CD4-positive, alpha-beta T cell treated with Interleukin-15 for 4 hours (primary cell): Measurements from ENCODE around the gene ARHGEF33.
A peak's percentile ranks its signal among the peaks of the same experiment; 100 is the strongest.

Experiments
- DNase-seq: peaks from one replicate; pipeline ENCODE4 v3.0.0-alpha.2; 2020; ENCODE audit warnings: low spot score

The ARHGEF33 gene

DNA sequence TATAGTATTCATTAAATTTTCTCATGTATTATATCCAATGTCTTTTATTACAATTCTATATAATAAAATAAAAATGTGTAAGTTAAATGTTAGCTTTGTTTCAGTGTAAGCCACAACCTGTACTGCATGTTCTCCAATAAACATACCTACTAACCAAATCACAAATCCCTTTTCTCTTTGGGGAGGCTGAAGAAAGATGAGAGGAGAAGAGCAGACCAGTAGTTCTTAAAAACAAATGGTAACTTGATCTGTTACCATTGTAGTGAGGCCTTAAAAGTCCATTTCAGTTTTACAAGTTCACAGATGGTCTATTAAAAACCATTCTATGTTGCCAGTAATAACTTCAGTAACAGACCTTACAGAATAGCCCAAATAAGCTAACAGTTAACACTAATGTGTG is 130.7 kb downstream of the ARHGEF33 start:
- DNase-seq = no peak

DNA sequence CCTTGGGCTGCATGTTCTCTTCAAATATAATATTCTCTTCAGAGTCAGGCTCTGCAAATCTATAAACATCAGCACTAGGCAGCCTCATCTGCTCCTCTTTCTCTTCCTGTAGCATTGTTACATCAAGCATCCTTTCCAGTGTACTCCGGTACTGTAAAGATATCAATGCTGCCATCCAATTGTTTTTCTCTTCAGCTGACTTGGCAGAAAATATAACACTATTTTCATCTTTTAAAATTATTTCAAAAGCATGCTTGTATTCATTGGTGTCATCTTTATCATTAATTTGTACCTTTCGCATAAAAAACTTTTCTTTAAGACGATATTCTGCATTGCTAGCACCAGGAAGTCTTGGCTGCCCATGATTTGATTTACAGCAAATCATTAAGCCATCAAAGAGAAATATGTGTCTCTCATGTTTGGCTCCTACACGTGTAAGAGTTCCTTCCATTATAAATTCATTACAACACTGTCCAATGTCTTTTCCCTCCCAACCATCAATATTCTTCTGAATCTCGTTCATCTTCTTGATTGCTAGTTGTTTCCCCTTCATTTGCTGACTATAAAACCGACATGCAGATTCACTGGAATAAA is 133.1 kb downstream of the ARHGEF33 start:
- no peak for DNase-seq

DNA sequence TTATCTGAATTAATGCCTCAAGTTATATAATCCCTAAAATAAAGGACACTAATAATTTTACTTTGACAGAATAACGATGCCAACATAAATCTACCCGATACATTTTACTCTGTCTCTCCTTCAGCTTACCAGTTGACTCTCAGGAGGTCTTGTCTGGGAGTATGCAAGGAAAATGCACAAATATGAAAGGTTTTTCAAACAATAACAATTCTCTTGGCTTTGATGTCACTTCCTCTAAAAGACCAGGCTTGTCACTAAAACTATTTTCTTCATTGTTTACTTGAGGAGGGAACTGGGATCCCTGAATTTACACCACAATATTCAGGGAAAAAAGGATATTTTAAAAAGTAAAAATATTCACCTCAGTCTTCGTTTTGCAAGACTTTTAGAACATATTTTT is 134.0 kb downstream of the ARHGEF33 start:
- no peak for DNase-seq

DNA sequence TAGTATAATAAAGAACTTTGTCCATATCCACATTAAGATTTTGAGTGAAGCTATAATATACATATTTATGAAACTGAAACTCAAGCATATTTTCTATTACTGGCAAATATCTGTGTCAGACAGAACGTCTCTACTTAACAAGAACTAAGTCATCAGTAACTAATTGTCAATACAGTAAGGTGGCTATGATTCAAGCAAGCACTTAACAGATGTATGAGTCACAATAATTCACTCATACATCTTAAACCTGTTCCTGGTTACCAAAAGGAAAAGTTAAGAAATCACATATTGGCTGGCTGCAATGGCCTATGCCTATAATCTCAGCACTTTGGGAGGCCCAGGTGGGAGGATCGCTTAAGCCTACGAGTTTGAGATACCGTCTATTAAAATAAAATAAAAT is 135.2 kb downstream of the ARHGEF33 start:
- peak; percentile 0 for DNase-seq
